GM18511 (cell line): Measurements from ENCODE around the gene MARCO.
"Not testable (repeated sequence)": the region's sequence is repeated elsewhere in the genome, so short reads cannot be mapped to it uniquely, and the experiment has no call there.

ENCODE experiments used
- ATAC-seq: cut with Tn5 transposase; IDR thresholded peaks from one replicate; pipeline ENCODE4 v1.9.1; 2021; ENCODE audit warnings: mild to moderate bottlenecking, moderate library complexity; ENCODE audit not compliant: unreplicated experiment

Gene MARCO

GRCh38 chr2:119003856-119004255 lies 61.9 kb downstream of the MARCO start:
- ATAC-seq, result not testable (repeated sequence)

DNA sequence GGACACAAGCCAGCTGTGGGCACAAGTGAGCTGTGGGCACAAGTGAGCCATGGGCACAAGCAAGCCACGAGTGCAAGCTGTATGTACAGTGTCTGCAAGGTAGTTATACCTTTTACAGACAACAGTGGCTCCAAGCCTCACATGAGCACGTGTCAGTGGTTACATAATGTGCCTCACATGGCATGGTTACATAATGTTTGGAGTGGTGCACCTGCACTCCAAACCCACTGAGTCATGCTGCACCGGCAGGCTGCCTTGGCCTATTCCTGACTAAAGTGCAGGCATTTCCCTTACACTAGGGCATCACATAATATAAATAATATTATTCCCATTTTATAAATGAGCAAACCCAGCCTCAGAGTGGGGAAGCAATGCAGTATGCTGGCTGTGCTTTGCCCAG lies 62.6 kb downstream of the MARCO start:
- ATAC-seq, result no peak

DNA sequence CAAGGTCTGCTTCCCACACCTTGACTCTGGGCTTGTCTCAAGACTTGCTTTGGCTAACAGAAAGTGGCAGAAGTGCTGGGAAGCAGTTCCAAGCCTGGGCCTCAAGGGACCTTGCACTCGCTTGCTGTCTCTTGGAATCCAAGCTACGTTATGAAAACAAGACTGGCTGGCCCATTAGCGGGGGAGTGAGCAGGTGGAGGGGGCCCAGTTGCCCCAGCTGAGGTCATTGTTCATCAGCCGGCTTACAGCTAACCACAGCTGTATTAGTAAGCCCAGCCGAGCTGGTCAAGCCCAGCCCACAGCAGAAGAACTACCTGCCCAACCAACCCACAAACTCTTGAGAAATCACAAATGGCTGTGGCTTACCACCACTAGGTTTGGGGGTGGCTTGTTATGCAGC lies 63.1 kb downstream of the MARCO start:
- no peak for ATAC-seq

DNA sequence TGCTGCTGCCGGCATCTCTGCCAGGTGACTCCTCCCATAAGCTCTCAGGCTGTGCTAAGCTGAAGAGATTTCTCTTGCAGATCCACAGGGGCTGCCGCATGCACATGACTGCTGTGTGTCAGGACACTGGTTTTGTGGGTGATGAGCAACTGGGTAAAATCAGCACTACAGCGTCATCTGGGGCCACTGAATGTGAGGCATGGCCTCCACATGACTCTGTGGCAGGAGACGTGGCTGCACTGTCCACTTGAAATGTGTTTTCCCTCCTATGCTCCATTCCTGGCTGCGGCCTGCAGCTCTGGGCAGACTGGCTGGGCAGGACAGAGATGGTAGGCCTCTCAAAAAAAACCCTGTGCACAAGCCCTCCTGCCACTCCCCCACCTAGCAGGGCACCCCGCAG lies 63.6 kb downstream of the MARCO start:
- ATAC-seq, result no peak

GRCh38 chr2:119006441-119006840 lies 64.4 kb downstream of the MARCO start:
- no peak for ATAC-seq

GRCh38 chr2:119008108-119008507 lies 66.1 kb downstream of the MARCO start:
- ATAC-seq, result no peak

DNA sequence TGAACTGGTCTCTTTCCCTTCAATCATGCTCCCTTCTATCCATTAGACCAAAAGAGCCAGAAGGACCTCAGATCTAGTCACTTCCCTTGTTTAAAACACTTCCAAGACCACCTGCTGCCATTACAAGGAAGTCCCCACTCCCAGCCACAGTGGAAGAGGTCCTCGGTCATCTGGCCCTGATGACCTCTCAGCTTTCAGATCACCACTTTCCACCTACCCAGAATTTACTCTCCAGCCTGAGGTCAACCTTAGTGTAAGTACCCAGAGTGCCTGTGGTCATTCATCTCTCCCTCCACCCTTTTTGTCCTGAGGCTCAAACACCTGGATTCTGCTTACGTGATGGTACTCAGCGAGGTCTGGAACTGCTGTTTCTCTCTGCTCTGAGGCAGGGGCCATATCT lies 67.1 kb downstream of the MARCO start:
- no peak for ATAC-seq

DNA sequence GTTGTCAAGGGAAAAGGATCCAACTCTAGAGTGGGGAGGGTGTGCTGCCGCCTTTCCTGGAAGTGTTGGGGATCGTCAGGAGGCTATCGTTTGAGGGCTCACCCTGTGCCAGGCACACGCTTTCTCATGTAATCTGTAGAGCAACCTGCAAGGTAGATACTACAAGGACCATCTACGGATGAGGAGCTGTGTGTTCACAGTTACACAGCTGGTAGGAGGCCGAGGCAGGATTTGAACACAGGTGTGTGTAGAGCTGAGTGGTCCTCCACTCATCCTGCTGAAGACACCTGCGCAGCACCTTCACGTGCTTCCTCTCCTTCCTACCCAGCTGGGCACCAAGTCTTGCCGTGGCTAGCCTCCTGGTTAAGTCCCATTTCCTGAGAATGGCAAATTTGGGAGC lies 68.3 kb downstream of the MARCO start:
- no peak for ATAC-seq

- ATAC-seq, result peak; percentile 55
These were observed 69.3 kb downstream of the MARCO start for GRCh38 chr2:119011162-119011909.

- ATAC-seq, result no peak
These were observed 69.9 kb downstream of the MARCO start for GRCh38 chr2:119011910-119012209.

DNA sequence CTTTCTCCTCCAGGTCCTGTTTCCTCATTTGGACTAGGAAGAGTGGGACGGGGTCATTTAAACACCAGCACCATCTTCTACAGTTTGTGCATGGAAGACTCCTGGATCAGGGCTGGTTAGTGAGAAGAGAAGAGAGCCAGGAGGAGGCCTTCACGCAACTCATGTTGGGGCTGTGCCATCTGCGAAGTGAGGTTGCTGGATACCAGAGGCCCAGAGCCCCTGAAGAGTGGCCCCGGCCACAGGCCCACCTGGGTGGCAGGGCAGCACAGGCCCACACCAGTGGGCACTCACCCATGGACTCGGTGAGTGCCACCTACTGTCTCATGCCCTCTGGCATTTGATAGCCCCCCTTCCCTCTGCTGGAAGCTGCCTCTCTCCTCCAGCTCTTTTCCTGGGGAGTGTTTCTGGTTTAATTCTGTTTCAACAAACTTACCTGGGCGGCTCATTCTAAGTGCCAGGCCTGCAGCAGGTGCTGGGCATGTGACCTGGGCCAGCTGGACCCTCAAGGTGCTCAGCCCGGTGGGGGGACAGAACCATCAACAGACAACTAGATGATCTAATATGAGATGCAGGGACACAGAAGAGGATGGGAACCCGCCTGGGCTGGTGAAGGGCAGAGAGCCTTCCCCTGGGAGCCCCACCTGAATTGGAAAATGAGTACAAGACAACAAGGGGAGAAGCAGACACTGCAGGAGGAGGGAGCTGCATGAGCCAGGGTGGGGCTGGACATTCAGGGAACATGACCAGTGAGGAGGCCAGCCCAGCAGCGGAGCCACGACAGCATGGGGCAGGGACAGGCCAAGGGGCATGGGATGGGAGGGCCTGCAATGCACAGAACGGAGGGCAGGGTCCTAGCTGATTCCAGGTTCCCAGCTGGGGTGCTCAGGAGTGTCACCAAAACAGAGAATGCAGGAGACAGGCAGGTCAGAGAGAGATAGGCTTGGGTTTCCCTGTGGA lies 70.6 kb downstream of the MARCO start:
- ATAC-seq, result no peak

GRCh38 chr2:119013671-119014070 lies 71.7 kb downstream of the MARCO start:
- ATAC-seq, result no peak

GRCh38 chr2:119015845-119016244 lies 73.9 kb downstream of the MARCO start:
- no peak for ATAC-seq

GRCh38 chr2:119019521-119019920 lies 77.5 kb downstream of the MARCO start:
- ATAC-seq, result no peak

DNA sequence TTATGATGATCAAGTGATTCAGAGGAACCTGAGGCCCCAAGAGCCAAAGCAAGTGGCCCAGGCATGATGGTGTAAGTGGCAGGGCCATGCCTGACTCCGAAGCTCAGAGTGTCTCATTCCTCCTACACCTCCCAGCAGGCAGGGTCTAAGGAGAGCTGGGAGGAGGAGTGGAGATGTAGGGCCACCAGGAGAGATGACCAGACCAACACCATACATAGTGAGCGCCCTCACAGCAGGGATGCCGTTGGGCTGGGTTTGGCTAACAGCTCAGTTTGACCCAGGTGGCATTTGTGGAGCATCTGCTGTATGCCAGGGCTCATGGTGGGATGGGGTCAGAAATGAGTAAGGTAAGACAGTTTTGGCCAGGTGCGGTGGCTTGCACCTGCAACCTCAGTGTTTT lies 80.7 kb downstream of the MARCO start:
- no peak for ATAC-seq

GRCh38 chr2:119023534-119023933 lies 81.5 kb downstream of the MARCO start:
- ATAC-seq, result no peak

GRCh38 chr2:119024152-119024551 lies 82.2 kb downstream of the MARCO start:
- no peak for ATAC-seq

DNA sequence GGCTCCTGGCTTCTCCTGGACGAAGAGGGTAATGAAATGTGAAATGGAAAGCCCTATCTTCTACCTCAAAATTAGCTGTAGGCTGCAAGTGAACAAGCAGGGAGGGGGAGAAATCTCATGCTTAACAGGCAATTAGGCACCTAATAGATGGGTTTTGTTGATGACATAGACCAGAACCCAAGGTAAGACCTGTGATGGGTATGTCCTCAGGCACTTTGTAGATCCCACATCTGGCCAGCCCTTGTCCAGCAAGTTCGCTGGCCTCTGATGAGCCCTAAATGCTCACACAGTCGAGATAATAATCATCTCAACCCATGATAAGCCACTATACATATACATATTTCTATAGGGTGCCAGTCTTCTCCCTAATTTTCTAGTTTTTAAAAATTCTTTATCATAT lies 82.6 kb downstream of the MARCO start:
- ATAC-seq, result no peak

DNA sequence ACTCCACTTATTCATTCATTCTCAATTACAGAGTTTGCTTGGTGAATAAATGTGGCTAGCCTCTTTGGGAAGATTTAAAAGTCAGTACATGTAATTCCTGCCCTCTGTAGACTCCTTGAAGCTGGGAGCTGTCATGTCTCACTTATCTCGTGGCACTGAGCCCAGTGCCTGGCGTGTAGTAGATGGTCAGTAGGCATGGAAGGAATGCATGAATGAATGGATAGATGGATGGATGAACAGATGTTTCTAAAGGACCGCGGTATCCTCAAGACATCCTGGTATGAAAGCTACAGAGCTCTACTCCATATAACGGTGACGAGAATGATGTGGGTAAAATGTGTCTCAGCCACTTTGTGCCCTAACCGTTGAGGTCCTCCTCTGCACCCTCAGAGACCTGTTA lies 83.0 kb downstream of the MARCO start:
- no peak for ATAC-seq

DNA sequence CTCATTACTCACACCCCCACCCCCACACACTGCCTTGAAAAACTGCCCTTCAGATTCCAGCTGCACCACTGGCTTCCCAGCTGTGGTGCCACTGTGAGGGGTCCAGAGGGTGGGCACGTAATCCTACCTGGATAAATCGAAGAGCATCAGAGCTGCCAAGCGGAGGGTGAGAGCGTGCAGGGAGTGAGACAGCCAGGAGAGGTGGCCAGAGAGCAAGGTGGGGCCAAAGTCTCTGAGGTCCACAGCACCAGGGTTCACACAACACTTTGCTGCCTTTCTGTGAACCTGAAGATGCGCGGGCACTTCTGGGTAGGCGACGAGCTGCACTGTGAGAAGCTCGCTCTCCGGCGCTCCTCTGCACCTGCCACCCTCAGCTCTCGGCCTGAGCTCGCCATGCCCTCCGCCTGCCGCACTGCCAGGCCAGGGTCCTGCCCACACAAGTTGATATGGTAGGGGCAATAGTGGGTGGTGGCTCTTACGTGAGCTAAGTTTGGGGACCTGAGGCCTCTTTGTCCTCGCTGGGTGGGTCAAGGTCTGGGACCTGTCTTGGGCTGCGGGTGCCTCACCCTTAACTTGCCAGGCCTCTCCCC lies 83.9 kb downstream of the MARCO start:
- ATAC-seq, result no peak

DNA sequence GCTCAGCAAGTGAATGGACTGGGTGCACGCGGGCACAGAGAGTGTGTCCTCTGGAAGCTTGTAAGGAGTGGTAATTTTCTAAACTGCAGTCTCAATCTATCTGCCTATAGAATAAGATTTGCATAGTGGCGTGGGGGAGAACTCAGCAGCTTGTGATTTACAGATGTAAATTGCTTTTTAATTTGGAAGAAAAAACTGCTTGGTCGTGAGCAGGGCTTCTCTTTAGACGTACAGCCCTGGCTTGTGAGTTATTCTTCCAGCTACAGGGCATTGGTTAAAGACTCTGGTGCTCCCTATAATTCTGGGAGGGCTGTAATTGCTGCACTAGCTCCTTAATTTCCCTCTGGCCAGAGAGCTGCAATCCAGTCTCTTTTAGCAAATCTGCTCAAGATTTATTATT lies 84.9 kb downstream of the MARCO start:
- ATAC-seq, result no peak
